Measurements from ENCODE around the gene ERCC1.

GRCh38 chr19:45400192-45400591 lies 23.5 kb downstream of the ERCC1 start:
- TF ChIP-seq TEAD4 (IDR thresholded peaks at IDR 0.05; ENCODE audit: borderline replicate concordance, insufficient read depth) = no peak
- no peak for TF ChIP-seq CTCF (IDR thresholded peaks at IDR 0.05)

Measured in SK-N-SH (cell line).